K562 (cell line): ENCODE measurements around the gene FAM24A. TPM values are rescaled to one million over a fixed set of nuclear protein-coding genes. Genes with fewer than 3 reads are reported as not detected.
A peak's percentile ranks its signal among the peaks of the same experiment; 100 is the strongest.

Experiments
- ARNT ChIP-seq, 2 experiments: fragments of 450-650 bp; IDR thresholded peaks; 2 replicates each; pipeline ENCODE4 v1.6.1; 2016; ENCODE audit warnings: mild to moderate bottlenecking in 1 of 2
- ATF6 ChIP-seq: sonication (generic); formaldehyde crosslinking; IDR thresholded peaks from 2 replicates; pipeline ENCODE4 v1.4.0; 2020; ENCODE audit warnings: mild to moderate bottlenecking, missing genetic modification reagents
- BRD9 ChIP-seq: fragments of 450-650 bp; IDR thresholded peaks from 2 replicates; pipeline ENCODE4 v1.6.1; 2018; ENCODE audit warnings: low read depth; ENCODE audit not compliant: partially characterized antibody
- CAMTA2 ChIP-seq: fragments of 250-450 bp; sonication (Bioruptor Pico); conservative IDR thresholded peaks from 2 replicates; pipeline ENCODE4 v1.5.1; 2022
- CHAMP1 ChIP-seq: fragments of 450-650 bp; IDR thresholded peaks from 2 replicates; pipeline ENCODE4 v1.6.1; 2016; ENCODE audit warnings: mild to moderate bottlenecking
- CXXC5 ChIP-seq: fragments of 250-450 bp; sonication (Bioruptor Pico); IDR thresholded peaks from 2 replicates; pipeline ENCODE4 v1.8.0; 2022; ENCODE audit warnings: inconsistent platforms, mild to moderate bottlenecking, moderate library complexity
- GTF2B ChIP-seq: IDR thresholded peaks from 2 replicates; pipeline ENCODE4 v1.6.1; 2011; ENCODE audit not compliant: insufficient read length; ENCODE audit errors: extremely low read depth
- ILK ChIP-seq: fragments of 450-650 bp; IDR thresholded peaks from 2 replicates; pipeline ENCODE4 v1.6.1; 2016; ENCODE audit warnings: missing genetic modification characterization, low read depth, mild to moderate bottlenecking, missing compliant biosample characterization, moderate library complexity, borderline replicate concordance
- NCOA6 ChIP-seq: fragments of 450-650 bp; IDR thresholded peaks from 2 replicates; pipeline ENCODE4 v1.6.1; 2017; ENCODE audit warnings: mild to moderate bottlenecking
- RCOR1 ChIP-seq, 2 experiments: IDR thresholded peaks; 2 replicates each; pipeline ENCODE4 v1.6.1; 2012; ENCODE audit warnings: low read depth in 2 of 2, low read length in 2 of 2, borderline replicate concordance in 1 of 2, improper control_type of control experiment in 1 of 2
- SNIP1 ChIP-seq: fragments of 450-650 bp; IDR thresholded peaks from 2 replicates; pipeline ENCODE4 v1.7.1; 2017; ENCODE audit warnings: low read depth, mild to moderate bottlenecking
- XRCC3 ChIP-seq: fragments of 450-650 bp; IDR thresholded peaks from 2 replicates; pipeline ENCODE4 v1.6.1; 2017; ENCODE audit warnings: mild to moderate bottlenecking, moderate library complexity
- ZC3H11A ChIP-seq: IDR thresholded peaks from 2 replicates; pipeline ENCODE4 v1.6.1; 2012; ENCODE audit warnings: low read depth, low read length, improper control_type of control experiment
- ZNF609 ChIP-seq: sonication (generic); formaldehyde crosslinking; IDR thresholded peaks from 2 replicates; pipeline ENCODE4 v1.8.1; 2023; ENCODE audit warnings: missing genetic modification reagents, mild to moderate bottlenecking, borderline replicate concordance
- ZNF644 ChIP-seq: fragments of 200-800 bp; sonication (Bioruptor generic); IDR thresholded peaks from 2 replicates; pipeline ENCODE4 v1.6.1; 2016; ENCODE audit warnings: low read depth, missing genetic modification characterization, missing compliant biosample characterization
- polyA plus RNA-seq, 8 experiments: library from polyadenylated mRNA; depleted of rRNA in 4 of 8; stranded (reverse) in 5 of 8; unstranded in 3 of 8; fragments of >200 nt; fragmentation: Nextera tagmentation in 2 of 8; fragmentation: Illumina TruSeq in 1 of 8; extraction: Ambion mirVana in 2 of 8; extraction: Trizol in 1 of 8; gene quantifications; 2 replicates each; pipeline versions ENCODE4 v1.2.1 to v1.2.3, GENCODE V29; 2011 to 2014; ENCODE audit warnings: inconsistent platforms in 1 of 8, missing spikeins in 1 of 8
- total RNA-seq, 7 experiments: library from RNA; depleted of rRNA in 6 of 7; stranded (reverse); fragments of >200 nt in 6 of 7; fragmentation: Illumina TruSeq in 2 of 7; extraction: Trizol in 2 of 7; gene quantifications; 2 replicates each; pipeline versions ENCODE4 v1.2.1 to v1.2.3, GENCODE V29; 2011 to 2021; ENCODE audit warnings: low replicate concordance in 1 of 7
- TF ChIP-seq, protein P1 (sequence below): fragments of 450-650 bp; conservative IDR thresholded peaks from 2 replicates; pipeline ENCODE4 v1.6.1; 2016; ENCODE audit warnings: missing genetic modification characterization, low read depth, mild to moderate bottlenecking, missing compliant biosample characterization, moderate library complexity

Gene FAM24A
- total and polyA plus RNA-seq, 9 of the 15 experiments (the other 6 are each of a cell fraction or from before 2014, with no cell fraction given): not detected

DNA sequence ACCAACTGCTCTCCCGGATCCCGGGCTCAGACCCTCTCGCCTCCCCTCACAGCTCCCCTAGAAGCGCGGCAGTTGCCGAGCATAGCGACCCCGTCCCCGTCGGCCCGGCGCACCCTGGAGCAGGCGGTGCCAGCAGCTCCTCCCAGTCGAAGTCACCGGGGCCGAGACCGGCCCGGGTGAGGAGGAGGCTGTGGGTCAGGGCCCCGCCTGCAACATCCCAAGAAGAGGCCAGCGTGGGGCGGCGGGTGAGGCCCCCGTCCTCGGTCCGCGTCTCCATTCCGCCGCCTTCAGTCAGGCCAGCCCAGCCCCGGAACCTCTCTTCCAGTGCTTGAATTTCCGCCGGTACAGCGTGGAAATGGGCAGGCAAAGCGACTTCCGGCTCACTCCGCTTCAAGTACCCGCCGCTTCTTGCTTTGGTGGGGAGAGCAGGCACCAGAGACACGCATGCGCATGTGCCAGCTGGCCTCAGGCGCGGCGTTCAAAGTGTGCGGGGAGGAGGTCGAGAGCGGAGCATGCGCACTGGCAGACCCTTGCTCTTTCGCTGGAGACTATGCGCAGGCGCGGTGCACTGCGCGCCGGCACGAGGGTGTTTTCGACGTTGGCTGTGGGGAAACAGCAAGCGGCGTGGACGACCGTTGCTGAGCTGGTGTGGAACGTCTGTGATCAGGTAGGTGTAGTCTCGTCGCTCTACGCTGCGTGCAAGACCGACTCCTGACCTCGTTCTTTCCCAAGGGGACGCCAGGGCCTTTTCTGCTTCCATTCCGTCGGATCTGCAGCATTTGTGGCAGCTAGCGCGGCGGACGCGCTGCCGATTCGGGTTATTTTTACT, 43.7 kb downstream of the FAM24A start, which contains the start of gene C10orf88 (continued):
- TF ChIP-seq ZNF609 (CRISPR knock-in tag): no peak
- peak; percentile 77 for TF ChIP-seq CXXC5 (CRISPR knock-in tag)
- 0 out of 2 replicates have a peak, but pooled peaks have one; percentile 14 for TF ChIP-seq ZNF644 (tag)
- TF ChIP-seq NCOA6: peak; percentile 76
- no peak for TF ChIP-seq SNIP1
- 0 out of 2 replicates have a peak, but pooled peaks have one; percentile 85 for TF ChIP-seq ZC3H11A
- no peak for TF ChIP-seq XRCC3
- no peak for TF ChIP-seq CAMTA2 (CRISPR knock-in tag)
- TF ChIP-seq CHAMP1: peak; percentile 59; the same call in 1 of the 2 replicates
- no peak for TF ChIP-seq BRD9
- peak in 1 of 2 experiments; percentile 39; a peak in 1 of 4 replicates for TF ChIP-seq RCOR1 (IDR thresholded peaks at IDR 0.05; ENCODE audit: borderline replicate concordance in 1 of 2, low read depth in 2 of 2, low read length in 2 of 2)
- TF ChIP-seq GTF2B: no peak
- TF ChIP-seq, protein P1, sequence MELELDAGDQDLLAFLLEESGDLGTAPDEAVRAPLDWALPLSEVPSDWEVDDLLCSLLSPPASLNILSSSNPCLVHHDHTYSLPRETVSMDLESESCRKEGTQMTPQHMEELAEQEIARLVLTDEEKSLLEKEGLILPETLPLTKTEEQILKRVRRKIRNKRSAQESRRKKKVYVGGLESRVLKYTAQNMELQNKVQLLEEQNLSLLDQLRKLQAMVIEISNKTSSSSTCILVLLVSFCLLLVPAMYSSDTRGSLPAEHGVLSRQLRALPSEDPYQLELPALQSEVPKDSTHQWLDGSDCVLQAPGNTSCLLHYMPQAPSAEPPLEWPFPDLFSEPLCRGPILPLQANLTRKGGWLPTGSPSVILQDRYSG: no peak
- TF ChIP-seq ILK (tag): no peak
- TF ChIP-seq ARNT (IDR thresholded peaks at IDR 0.05): no peak
- peak; percentile 96 for TF ChIP-seq ATF6 (CRISPR knock-in tag)
